HepG2 (cell line): ENCODE measurements around the gene PTPN18. TPM values are rescaled to one million over a fixed set of nuclear protein-coding genes. Genes with fewer than 3 reads are reported as not detected.

Experiments
- ARNTL ChIP-seq: sonication (generic); formaldehyde crosslinking; IDR thresholded peaks from 2 replicates; pipeline ENCODE4 v1.4.0; 2020; ENCODE audit warnings: mild to moderate bottlenecking, missing genetic modification reagents
- ATRX ChIP-seq: sonication (generic); formaldehyde crosslinking; IDR thresholded peaks from 2 replicates; pipeline ENCODE4 v1.4.0; 2020; ENCODE audit warnings: missing genetic modification reagents, borderline replicate concordance
- BHLHE40 ChIP-seq: IDR thresholded peaks from 2 replicates; pipeline ENCODE4 v1.6.1; 2011; ENCODE audit warnings: low read length, improper control_type of control experiment
- CEBPG ChIP-seq: IDR thresholded peaks from 2 replicates; pipeline ENCODE4 v1.6.1; 2016
- KDM3A ChIP-seq: IDR thresholded peaks from 2 replicates; pipeline ENCODE4 v1.6.1; 2018; ENCODE audit warnings: low read depth, missing compliant biosample characterization
- KDM5A ChIP-seq: fragments of 200-600 bp; sonication (generic); IDR thresholded peaks from 2 replicates; pipeline ENCODE4 v1.7.0; 2018; ENCODE audit warnings: antibody characterized with exemption, mild to moderate bottlenecking, low read length, borderline replicate concordance
- ONECUT2 ChIP-seq: sonication (generic); formaldehyde crosslinking; IDR thresholded peaks from 2 replicates; pipeline ENCODE4 v1.4.0; 2020; ENCODE audit warnings: missing genetic modification reagents
- RXRA ChIP-seq: sonication (generic); formaldehyde crosslinking; IDR thresholded peaks from 2 replicates; pipeline ENCODE4 v1.5.1; 2020; ENCODE audit warnings: missing genetic modification reagents
- SP4 ChIP-seq: sonication (generic); formaldehyde crosslinking; IDR thresholded peaks from 2 replicates; pipeline ENCODE4 v1.8.1; 2023; ENCODE audit warnings: mild to moderate bottlenecking, missing genetic modification reagents
- SPEN ChIP-seq: sonication (generic); formaldehyde crosslinking; IDR thresholded peaks from 2 replicates; pipeline ENCODE4 v1.5.1; 2020; ENCODE audit warnings: low read depth, mild to moderate bottlenecking, missing genetic modification reagents
- TARDBP ChIP-seq: sonication (generic); formaldehyde crosslinking; IDR thresholded peaks from 2 replicates; pipeline ENCODE4 v1.8.0; 2022; ENCODE audit warnings: mild to moderate bottlenecking, missing genetic modification reagents
- ZMYM2 ChIP-seq: sonication (generic); formaldehyde crosslinking; IDR thresholded peaks from 2 replicates; pipeline ENCODE4 v1.8.0; 2022; ENCODE audit warnings: mild to moderate bottlenecking, missing genetic modification reagents
- polyA plus RNA-seq, 8 experiments: library from polyadenylated mRNA; depleted of rRNA in 3 of 8; stranded (reverse) in 7 of 8; unstranded in 1 of 8; fragments of >200 nt; fragmentation: Illumina TruSeq in 4 of 8; extraction: Trizol in 4 of 8; gene quantifications; 2 replicates each; pipeline versions ENCODE4 v1.2.1 to v1.2.3, GENCODE V29; 2011 to 2016; ENCODE audit warnings: low read depth in 4 of 8, missing spikeins in 1 of 8, mixed read lengths in 1 of 8; ENCODE audit not compliant: insufficient read depth in 1 of 8
- total RNA-seq, 5 experiments: library from RNA; depleted of rRNA; stranded (reverse); fragments of >200 nt; fragmentation: Illumina TruSeq; extraction: Trizol; gene quantifications; 2 replicates each; pipeline ENCODE4 v1.2.3, GENCODE V29; 2016; ENCODE audit warnings: low read depth in 1 of 5
- TF ChIP-seq, protein P1 (sequence below): sonication (generic); formaldehyde crosslinking; IDR thresholded peaks from 2 replicates; pipeline ENCODE4 v1.4.0; 2020; ENCODE audit warnings: mild to moderate bottlenecking, missing genetic modification reagents
- TF ChIP-seq, protein P2 (sequence below): fragments of 450-650 bp; IDR thresholded peaks from 2 replicates; pipeline ENCODE4 v1.6.1; 2016
- TF ChIP-seq, protein P3 (sequence below): sonication (generic); formaldehyde crosslinking; IDR thresholded peaks from 2 replicates; pipeline ENCODE4 v1.5.0; 2020; ENCODE audit warnings: missing genetic modification reagents
- TF ChIP-seq, protein P4 (sequence below): sonication (generic); formaldehyde crosslinking; IDR thresholded peaks from 2 replicates; pipeline ENCODE4 v1.4.0; 2020; ENCODE audit warnings: missing genetic modification reagents

Gene PTPN18
- total and polyA plus RNA-seq, 2 of the 13 experiments (the other 11 are each of a cell fraction or from before 2014, with no cell fraction given), result 14.8 to 39.6 TPM

DNA sequence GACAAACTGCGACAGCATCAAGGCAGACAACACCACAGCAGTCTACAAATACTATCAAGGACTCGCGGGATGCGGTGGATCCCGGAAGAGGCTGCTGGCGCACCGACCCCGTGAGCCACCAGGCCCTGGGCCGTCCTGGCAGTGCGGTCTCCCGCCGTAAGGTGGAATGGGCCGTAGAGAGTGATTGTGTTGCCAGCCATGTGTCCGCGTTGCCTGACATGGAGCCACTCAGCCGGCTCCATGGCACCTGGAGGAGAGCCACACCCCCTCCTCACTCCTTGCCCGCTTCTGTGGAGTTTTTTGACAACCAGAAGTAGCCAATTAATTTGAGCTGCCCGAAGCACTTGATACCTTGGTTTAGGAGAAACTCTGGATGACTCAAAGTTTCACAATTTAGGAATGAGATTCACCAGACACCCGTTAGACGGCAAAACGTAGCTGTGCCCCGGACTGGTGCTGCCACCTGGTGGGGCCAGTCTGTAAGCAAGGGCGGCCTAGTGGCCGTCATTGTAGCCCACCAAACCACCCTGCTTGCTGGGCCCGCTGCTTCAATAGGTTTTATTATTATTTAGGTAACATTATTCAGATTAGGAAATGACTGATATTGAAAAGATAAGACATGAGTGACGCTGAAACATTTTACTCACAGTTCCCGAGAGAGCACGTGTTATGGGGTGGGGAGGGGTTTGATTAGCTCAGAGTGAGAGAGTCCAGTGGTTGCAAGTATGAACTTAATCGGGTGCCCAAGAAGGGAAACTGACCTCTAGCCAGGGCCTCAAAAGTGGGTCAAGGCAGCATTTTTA is 23.4 kb upstream of the PTPN18 start (continued):
- TF ChIP-seq, protein P1, sequence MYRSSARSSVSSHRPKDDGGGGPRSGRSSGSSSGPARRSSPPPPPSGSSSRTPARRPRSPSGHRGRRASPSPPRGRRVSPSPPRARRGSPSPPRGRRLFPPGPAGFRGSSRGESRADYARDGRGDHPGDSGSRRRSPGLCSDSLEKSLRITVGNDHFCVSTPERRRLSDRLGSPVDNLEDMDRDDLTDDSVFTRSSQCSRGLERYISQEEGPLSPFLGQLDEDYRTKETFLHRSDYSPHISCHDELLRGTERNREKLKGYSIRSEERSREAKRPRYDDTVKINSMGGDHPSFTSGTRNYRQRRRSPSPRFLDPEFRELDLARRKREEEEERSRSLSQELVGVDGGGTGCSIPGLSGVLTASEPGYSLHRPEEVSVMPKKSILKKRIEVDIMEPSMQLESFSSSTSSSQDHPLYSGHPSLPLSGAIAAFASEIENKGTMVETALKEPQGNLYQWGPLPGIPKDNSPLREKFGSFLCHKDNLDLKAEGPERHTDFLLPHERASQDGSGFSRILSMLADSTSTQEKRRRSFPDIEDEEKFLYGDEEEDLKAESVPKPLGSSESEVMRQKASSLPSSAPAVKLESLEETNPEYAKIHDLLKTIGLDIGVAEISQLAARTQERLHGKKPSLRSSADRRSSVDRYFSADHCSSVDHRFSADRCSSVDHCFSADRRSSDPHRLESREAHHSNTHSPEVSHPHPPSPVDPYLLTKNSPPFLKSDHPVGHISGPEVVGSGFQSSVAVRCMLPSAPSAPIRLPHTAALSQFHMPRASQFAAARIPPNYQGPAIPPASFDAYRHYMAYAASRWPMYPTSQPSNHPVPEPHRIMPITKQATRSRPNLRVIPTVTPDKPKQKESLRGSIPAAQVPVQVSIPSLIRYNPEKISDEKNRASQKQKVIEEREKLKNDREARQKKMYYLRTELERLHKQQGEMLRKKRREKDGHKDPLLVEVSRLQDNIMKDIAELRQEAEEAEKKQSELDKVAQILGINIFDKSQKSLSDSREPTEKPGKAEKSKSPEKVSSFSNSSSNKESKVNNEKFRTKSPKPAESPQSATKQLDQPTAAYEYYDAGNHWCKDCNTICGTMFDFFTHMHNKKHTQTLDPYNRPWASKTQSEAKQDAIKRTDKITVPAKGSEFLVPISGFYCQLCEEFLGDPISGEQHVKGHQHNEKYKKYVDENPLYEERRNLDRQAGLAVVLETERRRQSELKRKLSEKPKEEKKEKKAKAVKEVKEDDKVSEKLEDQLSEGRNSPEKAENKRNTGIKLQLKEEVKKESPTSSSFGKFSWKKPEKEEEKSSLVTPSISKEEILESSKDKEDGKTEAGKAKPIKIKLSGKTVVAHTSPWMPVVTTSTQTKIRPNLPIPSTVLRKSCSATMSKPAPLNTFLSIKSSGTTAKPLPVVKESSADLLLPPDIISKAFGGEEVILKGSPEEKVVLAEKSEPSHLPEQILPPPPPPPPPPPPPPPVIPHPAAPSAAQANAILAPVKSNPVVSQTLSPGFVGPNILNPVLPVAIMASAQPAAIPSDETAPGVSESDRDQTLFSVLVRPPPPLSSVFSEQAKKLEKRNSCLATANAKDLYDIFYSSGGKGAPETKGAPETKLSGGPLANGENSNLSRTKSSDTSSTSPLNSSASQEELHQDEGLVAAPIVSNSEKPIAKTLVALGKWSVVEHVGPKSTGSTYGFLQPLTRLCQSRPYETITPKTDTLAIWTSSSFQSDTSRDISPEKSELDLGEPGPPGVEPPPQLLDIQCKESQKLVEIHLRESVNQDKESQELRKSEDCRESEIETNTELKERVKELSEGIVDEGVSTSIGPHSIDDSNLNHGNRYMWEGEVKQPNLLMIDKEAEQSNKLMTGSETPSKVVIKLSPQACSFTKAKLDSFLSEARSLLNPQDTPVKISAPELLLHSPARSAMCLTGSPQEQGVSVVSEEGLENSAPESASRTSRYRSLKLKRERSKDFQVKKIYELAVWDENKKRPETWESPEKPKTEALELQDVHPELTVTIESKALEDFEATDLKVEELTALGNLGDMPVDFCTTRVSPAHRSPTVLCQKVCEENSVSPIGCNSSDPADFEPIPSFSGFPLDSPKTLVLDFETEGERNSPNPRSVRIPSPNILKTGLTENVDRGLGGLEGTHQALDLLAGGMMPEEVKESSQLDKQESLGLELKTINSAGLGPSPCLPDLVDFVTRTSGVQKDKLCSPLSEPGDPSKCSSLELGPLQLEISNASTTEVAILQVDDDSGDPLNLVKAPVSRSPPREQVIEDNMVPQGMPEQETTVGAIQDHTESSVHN, result 0 out of 2 replicates have a peak, but pooled peaks have one; percentile 9
- TF ChIP-seq ARNTL (CRISPR knock-in tag), result peak; percentile 25; the same call in 1 of the 2 replicates
- TF ChIP-seq ONECUT2 (CRISPR knock-in tag), result no peak
- TF ChIP-seq ZMYM2 (CRISPR knock-in tag), result 0 out of 2 replicates have a peak, but pooled peaks have one; percentile 45
- TF ChIP-seq ATRX (CRISPR knock-in tag), result no peak
- peak; percentile 96 for TF ChIP-seq KDM3A (CRISPR knock-in tag)
- TF ChIP-seq KDM5A, result peak; percentile 60; the same call in 1 of the 2 replicates
- TF ChIP-seq, protein P2, sequence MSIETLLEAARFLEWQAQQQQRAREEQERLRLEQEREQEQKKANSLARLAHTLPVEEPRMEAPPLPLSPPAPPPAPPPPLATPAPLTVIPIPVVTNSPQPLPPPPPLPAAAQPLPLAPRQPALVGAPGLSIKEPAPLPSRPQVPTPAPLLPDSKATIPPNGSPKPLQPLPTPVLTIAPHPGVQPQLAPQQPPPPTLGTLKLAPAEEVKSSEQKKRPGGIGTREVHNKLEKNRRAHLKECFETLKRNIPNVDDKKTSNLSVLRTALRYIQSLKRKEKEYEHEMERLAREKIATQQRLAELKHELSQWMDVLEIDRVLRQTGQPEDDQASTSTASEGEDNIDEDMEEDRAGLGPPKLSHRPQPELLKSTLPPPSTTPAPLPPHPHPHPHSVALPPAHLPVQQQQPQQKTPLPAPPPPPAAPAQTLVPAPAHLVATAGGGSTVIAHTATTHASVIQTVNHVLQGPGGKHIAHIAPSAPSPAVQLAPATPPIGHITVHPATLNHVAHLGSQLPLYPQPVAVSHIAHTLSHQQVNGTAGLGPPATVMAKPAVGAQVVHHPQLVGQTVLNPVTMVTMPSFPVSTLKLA, result peak; percentile 23; the same call in 1 of the 2 replicates
- peak; percentile 49; the same call in 1 of the 2 replicates for TF ChIP-seq SPEN (CRISPR knock-in tag)
- TF ChIP-seq CEBPG (CRISPR knock-in tag), result peak; percentile 22; the same call in 1 of the 2 replicates
- TF ChIP-seq, protein P3, sequence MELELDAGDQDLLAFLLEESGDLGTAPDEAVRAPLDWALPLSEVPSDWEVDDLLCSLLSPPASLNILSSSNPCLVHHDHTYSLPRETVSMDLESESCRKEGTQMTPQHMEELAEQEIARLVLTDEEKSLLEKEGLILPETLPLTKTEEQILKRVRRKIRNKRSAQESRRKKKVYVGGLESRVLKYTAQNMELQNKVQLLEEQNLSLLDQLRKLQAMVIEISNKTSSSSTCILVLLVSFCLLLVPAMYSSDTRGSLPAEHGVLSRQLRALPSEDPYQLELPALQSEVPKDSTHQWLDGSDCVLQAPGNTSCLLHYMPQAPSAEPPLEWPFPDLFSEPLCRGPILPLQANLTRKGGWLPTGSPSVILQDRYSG, result 0 out of 2 replicates have a peak, but pooled peaks have one; percentile 49
- TF ChIP-seq BHLHE40, result 0 out of 2 replicates have a peak, but pooled peaks have one; percentile 3
- peak; percentile 22; the same call in 1 of the 2 replicates for TF ChIP-seq SP4 (CRISPR knock-in tag)
- TF ChIP-seq, protein P4, sequence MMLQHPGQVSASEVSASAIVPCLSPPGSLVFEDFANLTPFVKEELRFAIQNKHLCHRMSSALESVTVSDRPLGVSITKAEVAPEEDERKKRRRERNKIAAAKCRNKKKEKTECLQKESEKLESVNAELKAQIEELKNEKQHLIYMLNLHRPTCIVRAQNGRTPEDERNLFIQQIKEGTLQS (CRISPR knock-in tag), result 0 out of 2 replicates have a peak, but pooled peaks have one; percentile 20
- peak; percentile 41; the same call in 1 of the 2 replicates for TF ChIP-seq RXRA (CRISPR knock-in tag)
- TF ChIP-seq TARDBP (CRISPR knock-in tag), result peak; percentile 77
